Stimulated activated CD8-positive, alpha-beta memory T cell treated with anti-CD3 and anti-CD28 coated beads, Interleukin-4, amount 100 ng/mL, for 48 hours (primary cell): Measurements from ENCODE around the gene PARP1.
A peak's percentile ranks its signal among the peaks of the same experiment; 100 is the strongest.
"Not testable (repeated sequence)": the region's sequence is repeated elsewhere in the genome, so short reads cannot be mapped to it uniquely, and the experiment has no call there.

ENCODE experiments used
- DNase-seq: peaks from one replicate; pipeline ENCODE4 v3.0.0-alpha.2; 2020

PARP1 gene

GRCh38 chr1:226428791-226429461 lies 21.0 kb upstream of the PARP1 start:
- peak; percentile 48 for DNase-seq

DNA sequence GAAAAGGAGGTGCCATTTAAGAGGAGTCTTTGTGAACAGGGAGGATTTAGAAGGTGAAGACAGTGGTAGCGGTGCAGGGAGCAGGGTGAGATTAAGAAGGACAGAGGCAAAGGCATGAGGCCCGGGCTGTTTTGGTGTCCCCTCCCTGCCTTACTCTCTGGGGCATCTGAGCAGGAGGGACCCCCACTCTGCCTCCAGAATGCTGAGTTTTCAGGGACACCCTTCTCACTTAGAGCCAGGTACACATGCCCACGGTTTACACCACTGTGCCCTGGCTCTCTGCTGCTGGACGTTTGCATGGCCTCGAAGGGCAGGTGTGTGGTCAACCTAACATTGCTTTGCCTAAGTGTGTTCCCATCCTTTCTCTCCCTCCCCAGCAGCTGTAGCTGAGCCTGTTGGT lies 20.5 kb upstream of the PARP1 start:
- no peak for DNase-seq

DNA sequence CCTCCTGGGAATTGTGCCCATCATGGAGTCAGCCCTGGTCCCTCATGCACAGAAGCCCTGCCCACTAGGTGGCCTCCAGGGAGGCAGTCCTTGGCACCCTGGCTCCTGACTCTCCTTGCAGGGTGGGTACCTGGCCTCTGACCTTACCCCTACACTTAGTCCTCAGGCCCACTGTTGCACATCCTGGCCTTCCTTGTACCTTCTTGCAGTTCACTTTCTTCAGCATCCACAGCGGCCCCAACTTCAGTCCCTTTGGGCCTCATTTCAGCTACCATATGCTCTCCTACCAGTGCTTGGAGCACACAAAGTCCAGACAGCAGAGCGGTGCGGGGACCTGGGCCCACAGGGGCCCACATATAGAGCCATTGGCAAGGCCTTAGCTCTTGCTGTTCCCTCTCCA lies 19.2 kb upstream of the PARP1 start:
- DNase-seq, result no peak

- DNase-seq, result not testable (repeated sequence)
Measured at GRCh38 chr1:226426395-226426794, 18.5 kb upstream of the PARP1 start.

DNA sequence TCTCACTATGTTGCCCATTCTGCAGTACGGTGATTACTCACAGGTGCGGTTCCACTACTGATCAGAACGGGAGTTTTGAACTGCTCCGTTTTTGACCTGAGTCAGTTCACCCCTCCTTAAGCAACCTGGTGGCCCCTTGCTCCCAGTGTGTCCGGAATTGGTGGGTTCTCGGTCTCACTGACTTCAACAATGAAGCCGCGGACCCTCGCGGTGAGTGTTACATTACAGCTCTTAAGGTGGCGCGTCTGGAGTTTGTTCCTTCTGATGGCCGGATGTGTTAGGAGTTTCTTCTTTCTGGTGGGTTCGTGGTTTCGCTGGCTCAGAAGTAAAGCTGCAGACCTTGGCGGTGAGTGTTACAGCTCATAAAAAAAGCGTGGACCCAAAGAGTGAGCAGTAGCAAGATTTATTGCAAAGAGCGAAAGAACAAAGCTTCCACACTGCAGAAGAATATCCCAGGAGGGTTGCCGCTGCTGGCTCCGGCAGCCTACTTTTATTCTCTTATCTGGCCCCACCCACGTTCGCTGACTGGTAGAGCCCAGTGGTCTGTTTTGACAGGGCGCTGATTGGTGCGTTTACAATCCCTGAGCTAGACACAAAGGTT lies 17.6 kb upstream of the PARP1 start:
- DNase-seq, result peak; percentile 72

DNA sequence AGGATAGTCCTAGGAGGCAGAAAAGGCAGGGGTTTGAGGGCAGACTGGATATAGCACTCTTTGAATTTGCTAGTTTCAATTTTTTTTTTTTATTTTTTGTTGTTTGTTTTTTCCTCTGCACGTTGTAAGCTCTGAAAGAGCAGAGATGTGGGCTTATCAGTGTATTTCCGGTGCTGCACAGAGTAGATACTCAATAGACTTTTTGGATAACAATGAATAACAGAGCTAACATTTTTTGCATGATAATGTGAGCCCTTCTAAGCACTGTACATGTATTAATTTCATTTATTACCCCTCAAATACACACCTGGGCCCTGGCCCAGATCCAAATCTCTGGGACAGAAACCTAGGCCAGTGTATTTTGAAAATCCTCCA lies 17.1 kb upstream of the PARP1 start:
- DNase-seq, result no peak

DNA sequence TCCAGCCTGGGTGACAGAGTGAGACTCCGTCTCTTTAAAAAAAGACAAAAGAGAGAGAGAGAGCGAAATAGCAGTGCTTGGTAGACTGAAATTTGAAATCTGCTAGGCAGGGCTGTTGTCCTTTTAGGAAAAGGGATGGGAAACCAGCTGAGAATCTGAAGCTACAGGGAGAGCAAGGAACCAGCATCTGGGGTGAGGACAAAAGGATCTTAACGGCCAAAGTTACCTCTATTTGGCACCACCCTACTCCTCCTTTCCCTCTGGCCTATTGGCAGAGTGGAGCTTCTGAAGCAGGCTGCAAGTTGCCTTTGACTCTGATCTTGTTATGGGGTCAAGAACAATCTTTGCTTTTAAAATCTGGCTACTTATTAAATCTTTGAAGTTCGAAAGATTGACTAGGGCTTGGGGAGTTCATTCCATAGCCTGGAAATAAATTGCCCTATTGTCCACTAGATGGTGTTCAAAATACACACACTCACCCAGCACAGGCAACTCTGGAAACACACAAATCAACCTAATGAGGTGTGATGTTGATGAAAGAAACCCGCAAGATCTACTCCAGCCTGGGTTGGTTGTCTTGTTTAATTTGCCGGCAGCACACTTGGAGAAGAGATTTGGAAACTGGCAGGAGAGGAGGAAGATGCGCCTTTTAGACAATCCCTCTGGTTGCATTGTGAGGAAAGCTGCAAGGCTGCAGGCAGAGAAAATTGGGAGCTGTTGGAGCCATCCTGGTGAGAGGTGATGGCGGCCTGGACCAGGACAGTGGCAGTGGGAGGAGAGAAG lies 16.5 kb upstream of the PARP1 start:
- no peak for DNase-seq

DNA sequence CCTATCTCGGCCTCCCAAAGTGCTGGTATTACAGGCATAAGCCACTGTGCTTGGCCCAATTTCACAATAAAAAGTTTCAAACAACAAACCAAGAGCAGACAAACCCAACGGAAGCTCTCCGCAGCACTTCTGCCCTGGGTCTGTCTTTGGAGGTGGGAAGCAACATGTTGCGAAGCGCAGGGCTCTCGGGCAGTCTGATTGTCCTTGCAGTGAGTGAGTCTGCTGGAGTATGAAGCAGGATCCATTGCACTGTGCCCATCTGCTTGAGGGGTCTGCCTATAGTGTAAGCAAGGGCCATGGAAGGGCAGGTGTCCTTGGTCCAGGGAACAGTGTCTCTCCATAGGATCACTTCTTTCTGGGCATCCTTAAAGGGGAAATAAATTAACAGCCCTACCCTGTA lies 14.6 kb upstream of the PARP1 start:
- DNase-seq, result no peak

GRCh38 chr1:226420897-226421296 lies 13.0 kb upstream of the PARP1 start:
- DNase-seq, result peak; percentile 14

- no peak for DNase-seq
Measured at GRCh38 chr1:226420328-226420727, 12.4 kb upstream of the PARP1 start.

DNA sequence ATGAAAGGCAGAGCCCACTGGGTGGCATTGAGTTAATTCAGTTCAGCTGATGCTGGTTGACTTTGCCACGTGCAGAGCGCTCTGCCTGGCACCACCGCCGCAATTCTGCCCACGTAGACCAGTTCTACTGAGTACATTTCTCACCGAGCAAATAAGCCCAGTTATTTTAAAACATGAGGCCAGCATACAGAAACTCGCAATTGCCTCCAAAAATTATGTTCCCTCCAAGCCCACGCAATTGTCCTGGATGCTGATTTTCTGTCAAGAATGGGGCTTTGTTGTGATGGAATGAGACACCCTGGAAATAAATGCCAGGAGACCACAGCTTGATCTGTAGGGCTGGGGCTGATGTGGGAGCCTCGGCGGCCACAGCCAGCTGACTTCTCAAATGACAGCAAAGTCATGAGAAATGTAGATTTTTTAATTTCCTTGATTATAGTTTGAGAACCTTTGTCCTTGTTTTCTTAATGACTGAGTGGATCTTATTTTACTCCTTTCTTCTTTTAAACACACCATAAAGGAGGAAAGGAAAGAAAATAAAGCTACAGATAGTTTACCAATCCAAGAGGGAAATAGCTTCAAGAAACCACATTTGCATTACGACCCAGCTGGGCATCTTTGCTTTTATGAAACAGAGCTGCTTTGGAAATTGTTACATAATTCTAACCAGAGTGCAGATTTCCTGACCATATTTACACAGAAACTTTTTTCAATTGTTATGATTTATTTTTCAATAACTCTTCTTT lies 11.6 kb upstream of the PARP1 start:
- peak; percentile 10 for DNase-seq

GRCh38 chr1:226417830-226418546 lies 10.1 kb upstream of the PARP1 start:
- no peak for DNase-seq

DNA sequence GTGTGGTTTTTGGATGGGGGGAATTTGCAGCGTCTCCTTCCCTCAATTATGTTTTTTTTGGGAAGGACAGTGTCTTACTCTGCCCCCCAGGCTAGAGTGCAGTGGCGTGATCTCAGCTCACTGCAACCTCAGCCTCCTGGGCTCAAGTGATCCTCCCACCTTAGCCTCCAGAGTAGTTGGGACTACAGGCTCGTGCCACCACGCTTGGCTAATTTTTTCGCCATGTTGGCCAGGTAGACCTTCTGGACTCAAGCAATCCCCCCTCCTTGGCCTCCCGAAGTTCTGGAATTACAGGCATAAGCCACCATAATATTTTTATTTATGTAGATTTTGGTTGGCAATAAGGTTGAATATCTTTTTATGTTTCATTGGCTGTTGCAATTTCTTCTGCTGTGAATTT lies 9.5 kb upstream of the PARP1 start:
- DNase-seq, result no peak

GRCh38 chr1:226414098-226414698 lies 6.3 kb upstream of the PARP1 start:
- DNase-seq, result no peak

GRCh38 chr1:226411619-226412018 lies 3.7 kb upstream of the PARP1 start:
- DNase-seq, result no peak

- DNase-seq, result no peak
Measured at GRCh38 chr1:226410958-226411357, 3.1 kb upstream of the PARP1 start.

GRCh38 chr1:226409392-226409791 lies 1.5 kb upstream of the PARP1 start:
- DNase-seq, result no peak

GRCh38 chr1:226408285-226409184 lies 642 bp upstream of the PARP1 start:
- no peak for DNase-seq

- DNase-seq, result no peak
Measured at GRCh38 chr1:226407199-226407496, 745 bp downstream of the PARP1 start.

DNA sequence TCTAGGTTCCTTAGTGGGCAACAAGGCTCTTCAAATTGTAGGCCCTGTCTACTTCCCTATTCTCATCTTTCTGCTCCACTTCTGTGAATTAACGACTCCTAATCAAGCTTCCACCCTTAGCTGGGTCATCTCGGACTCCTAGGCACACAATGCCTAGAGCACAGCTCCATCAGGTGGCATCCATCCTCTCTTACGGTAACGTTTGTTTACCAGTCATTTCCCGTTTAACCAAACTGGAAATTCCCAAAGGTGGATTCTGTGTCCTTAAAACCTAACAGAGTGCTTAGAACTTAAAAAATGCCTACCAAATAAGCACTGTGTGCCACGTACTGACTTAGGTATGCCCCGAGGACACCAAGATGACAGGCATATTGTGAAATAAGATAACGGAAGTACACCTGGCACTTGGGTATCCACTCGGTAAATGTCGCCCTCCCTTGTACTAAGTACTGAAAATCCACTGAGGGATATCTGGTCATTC lies 1.5 kb downstream of the PARP1 start:
- DNase-seq, result no peak

GRCh38 chr1:226405411-226405988 lies 2.4 kb downstream of the PARP1 start:
- peak; percentile 42 for DNase-seq
